SH-SY5Y (cell line): Measurements from ENCODE around the gene KCNJ10.

Experiments
- GATA2 ChIP-seq: IDR thresholded peaks from 2 replicates; pipeline ENCODE4 v1.6.1; 2011; ENCODE audit warnings: mild to moderate bottlenecking, low read depth, low read length
- GATA3 ChIP-seq: IDR thresholded peaks from 2 replicates; pipeline ENCODE4 v1.6.1; 2011; ENCODE audit warnings: low read depth, mild to moderate bottlenecking, low read length, moderate library complexity

- TF ChIP-seq GATA2 (no peak), GATA3 (no peak)
Observed at GRCh38 chr1:160004001-160004400, 66.0 kb downstream of the KCNJ10 start.
